GM23248 (cell line): ENCODE measurements around the gene FBN1.

Experiments
- EZH2 ChIP-seq: fragments of 200-600 bp; sonication (generic); IDR thresholded peaks from 2 replicates; pipeline ENCODE4 v1.6.1; 2018; ENCODE audit warnings: antibody characterized with exemption, mild to moderate bottlenecking; ENCODE audit not compliant: insufficient read depth, poor library complexity, severe bottlenecking
- EZH2phosphoT487 ChIP-seq: fragments of 200-600 bp; sonication (generic); IDR thresholded peaks from 2 replicates; pipeline ENCODE4 v1.6.1; 2018; ENCODE audit warnings: antibody characterized with exemption, moderate library complexity, mild to moderate bottlenecking, low read depth; ENCODE audit not compliant: insufficient read depth

DNA sequence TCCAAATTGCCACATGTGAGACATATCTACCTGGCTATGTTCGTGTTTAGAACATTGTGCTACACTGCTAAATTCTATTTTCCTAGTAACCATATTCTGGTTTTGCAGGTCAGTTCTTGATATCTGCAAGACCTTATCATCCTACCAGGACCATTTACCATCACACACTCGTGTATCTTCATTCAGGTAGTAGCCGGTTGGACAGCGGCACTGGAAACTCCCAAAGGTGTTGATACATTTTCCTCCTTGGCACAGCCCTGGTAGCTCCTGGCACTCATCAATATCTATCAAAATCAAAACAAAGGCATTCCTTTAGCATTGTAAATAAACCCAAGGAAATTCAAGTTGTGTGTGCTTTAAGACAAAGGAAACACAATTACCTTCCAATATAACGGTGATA, 180.1 kb downstream of the FBN1 start:
- TF ChIP-seq EZH2phosphoT487 (no peak), EZH2 (no peak)
